Measurements from ENCODE around the gene DOCK9. TPM values are rescaled to one million over a fixed set of nuclear protein-coding genes. Genes with fewer than 3 reads are reported as not detected.

DOCK9 gene
- total RNA-seq, 1 donor from 2014 or later = 56.3 TPM

DNA sequence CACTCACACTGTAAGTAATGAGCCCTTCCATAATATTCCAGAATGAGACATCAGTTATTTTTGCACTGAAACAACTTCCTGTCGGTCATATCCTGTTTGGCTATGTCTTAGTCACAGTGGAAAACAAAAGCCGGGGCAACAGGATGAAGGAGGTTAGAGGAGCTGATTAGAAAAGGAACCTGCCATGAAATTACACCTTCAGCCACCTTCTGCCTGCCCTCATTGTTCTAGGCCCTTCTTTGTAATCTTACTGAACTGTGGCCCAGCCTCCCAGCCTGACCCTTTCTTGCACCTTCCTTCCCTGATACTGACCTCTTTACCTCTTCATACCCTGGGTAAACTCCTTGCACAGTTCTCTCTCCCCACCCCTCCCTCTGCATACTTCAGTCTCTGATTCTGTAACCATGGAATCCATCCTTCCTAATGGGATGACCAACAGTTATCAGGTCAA lies 67.3 kb downstream of the DOCK9 start:
- H3K4me2 ChIP-seq (ENCODE audit: low read length) = peak overlapping the region; percentile 74
- no peaks in the 10 kb centered on the region for H3K9me3 Mint-ChIP-seq (ENCODE audit: unreplicated experiment)
- peak; percentile 65 for FAIRE-seq
- H3K27ac Mint-ChIP-seq (ENCODE audit: unreplicated experiment) = peak overlapping the region; percentile 92
- TF ChIP-seq EZH2 (IDR thresholded peaks at IDR 0.05; ENCODE audit: insufficient read depth, low read length) = no peak
- TF ChIP-seq, protein P1, sequence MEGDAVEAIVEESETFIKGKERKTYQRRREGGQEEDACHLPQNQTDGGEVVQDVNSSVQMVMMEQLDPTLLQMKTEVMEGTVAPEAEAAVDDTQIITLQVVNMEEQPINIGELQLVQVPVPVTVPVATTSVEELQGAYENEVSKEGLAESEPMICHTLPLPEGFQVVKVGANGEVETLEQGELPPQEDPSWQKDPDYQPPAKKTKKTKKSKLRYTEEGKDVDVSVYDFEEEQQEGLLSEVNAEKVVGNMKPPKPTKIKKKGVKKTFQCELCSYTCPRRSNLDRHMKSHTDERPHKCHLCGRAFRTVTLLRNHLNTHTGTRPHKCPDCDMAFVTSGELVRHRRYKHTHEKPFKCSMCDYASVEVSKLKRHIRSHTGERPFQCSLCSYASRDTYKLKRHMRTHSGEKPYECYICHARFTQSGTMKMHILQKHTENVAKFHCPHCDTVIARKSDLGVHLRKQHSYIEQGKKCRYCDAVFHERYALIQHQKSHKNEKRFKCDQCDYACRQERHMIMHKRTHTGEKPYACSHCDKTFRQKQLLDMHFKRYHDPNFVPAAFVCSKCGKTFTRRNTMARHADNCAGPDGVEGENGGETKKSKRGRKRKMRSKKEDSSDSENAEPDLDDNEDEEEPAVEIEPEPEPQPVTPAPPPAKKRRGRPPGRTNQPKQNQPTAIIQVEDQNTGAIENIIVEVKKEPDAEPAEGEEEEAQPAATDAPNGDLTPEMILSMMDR (IDR thresholded peaks at IDR 0.05; ENCODE audit: insufficient read depth, low read depth, low read length) = no peak
- no peaks in the 10 kb centered on the region for H3K36me3 ChIP-seq (ENCODE audit: insufficient read depth, low read length)
- DNase-seq (ENCODE audit: low read depth) = peak; percentile 52
- H3K27me3 ChIP-seq (ENCODE audit: insufficient read depth, low read length) = no peaks in the 10 kb centered on the region
- H3K4me3 ChIP-seq (ENCODE audit: insufficient read depth, low read depth, low read length) = peak overlapping the region; percentile 15
- H4K20me1 ChIP-seq (ENCODE audit: insufficient read depth, low read length) = no peaks in the 10 kb centered on the region
- peaks cover 8% of the 10 kb centered on the region for H3K4me1 ChIP-seq (ENCODE audit: insufficient read depth, low read length)
- peak overlapping the region; percentile 71 for H2AFZ ChIP-seq (ENCODE audit: low read depth, low read length)
- H3K9ac ChIP-seq (ENCODE audit: low read length) = peak overlapping the region; percentile 4
- H3K79me2 ChIP-seq (ENCODE audit: insufficient read depth, low read length) = no peaks in the 10 kb centered on the region
- H3K27ac ChIP-seq (ENCODE audit: low read depth, low read length) = peak overlapping the region; percentile 62
- H3K36me3 Mint-ChIP-seq (ENCODE audit: low read depth, unreplicated experiment) = peaks cover 12% of the 10 kb centered on the region
- H3K4me1 Mint-ChIP-seq (ENCODE audit: low read depth, unreplicated experiment) = peaks cover 21% of the 10 kb centered on the region
- H3K9me3 ChIP-seq (ENCODE audit: insufficient read depth, low read depth, low read length) = no peaks in the 10 kb centered on the region
- no peak overlapping the region for H3K4me3 Mint-ChIP-seq (ENCODE audit: unreplicated experiment)
- H3K27me3 Mint-ChIP-seq (ENCODE audit: low read depth, unreplicated experiment) = no peaks in the 10 kb centered on the region

DNA sequence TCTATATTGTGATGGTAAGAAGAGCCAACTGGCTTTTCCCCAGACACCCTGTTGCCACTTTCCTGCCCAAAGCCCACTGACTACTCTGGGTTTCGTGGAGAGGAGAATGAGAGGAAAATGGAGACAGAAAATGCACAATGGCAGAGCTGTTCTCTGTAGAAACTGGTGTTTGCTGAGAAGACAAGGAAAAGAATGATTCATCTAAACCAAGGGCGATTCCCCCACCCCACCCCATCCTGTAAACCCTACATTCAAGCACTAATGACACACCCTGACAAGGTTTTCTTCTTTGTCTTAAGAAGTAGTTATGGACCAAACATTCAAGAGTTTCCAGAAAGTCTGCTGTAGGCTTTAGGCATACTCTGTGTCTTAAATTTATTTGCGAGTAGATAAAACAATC lies 68.8 kb downstream of the DOCK9 start:
- Histone ChIP-seq H3K27me3 (ENCODE audit: insufficient read depth, low read length) (no peaks in the 10 kb centered on the region), H2AFZ (ENCODE audit: low read depth, low read length) (no peak overlapping the region), H3K4me1 (ENCODE audit: insufficient read depth, low read length) (peaks cover 8% of the 10 kb centered on the region), H3K9me3 (ENCODE audit: insufficient read depth, low read depth, low read length) (no peaks in the 10 kb centered on the region), H3K4me3 (ENCODE audit: insufficient read depth, low read depth, low read length) (no peak overlapping the region), H4K20me1 (ENCODE audit: insufficient read depth, low read length) (no peaks in the 10 kb centered on the region), H3K4me2 (ENCODE audit: low read length) (peak overlapping the region; percentile 12), H3K9ac (ENCODE audit: low read length) (no peak overlapping the region), H3K36me3 (ENCODE audit: insufficient read depth, low read length) (no peaks in the 10 kb centered on the region), H3K27ac (ENCODE audit: low read depth, low read length) (no peak overlapping the region), H3K79me2 (ENCODE audit: insufficient read depth, low read length) (no peaks in the 10 kb centered on the region)
- peak overlapping the region; percentile 36 for H3K27ac Mint-ChIP-seq (ENCODE audit: unreplicated experiment)
- H3K9me3 Mint-ChIP-seq (ENCODE audit: unreplicated experiment) = no peaks in the 10 kb centered on the region
- FAIRE-seq (no peak), DNase-seq (ENCODE audit: low read depth) (no peak)
- H3K27me3 Mint-ChIP-seq (ENCODE audit: low read depth, unreplicated experiment) = no peaks in the 10 kb centered on the region
- H3K4me1 Mint-ChIP-seq (ENCODE audit: low read depth, unreplicated experiment) = peaks cover 19% of the 10 kb centered on the region
- TF ChIP-seq EZH2 (IDR thresholded peaks at IDR 0.05; ENCODE audit: insufficient read depth, low read length) = no peak
- TF ChIP-seq, protein P1 (IDR thresholded peaks at IDR 0.05; ENCODE audit: insufficient read depth, low read depth, low read length) = no peak
- no peak overlapping the region for H3K4me3 Mint-ChIP-seq (ENCODE audit: unreplicated experiment)
- H3K36me3 Mint-ChIP-seq (ENCODE audit: low read depth, unreplicated experiment) = peaks cover 10% of the 10 kb centered on the region

DNA sequence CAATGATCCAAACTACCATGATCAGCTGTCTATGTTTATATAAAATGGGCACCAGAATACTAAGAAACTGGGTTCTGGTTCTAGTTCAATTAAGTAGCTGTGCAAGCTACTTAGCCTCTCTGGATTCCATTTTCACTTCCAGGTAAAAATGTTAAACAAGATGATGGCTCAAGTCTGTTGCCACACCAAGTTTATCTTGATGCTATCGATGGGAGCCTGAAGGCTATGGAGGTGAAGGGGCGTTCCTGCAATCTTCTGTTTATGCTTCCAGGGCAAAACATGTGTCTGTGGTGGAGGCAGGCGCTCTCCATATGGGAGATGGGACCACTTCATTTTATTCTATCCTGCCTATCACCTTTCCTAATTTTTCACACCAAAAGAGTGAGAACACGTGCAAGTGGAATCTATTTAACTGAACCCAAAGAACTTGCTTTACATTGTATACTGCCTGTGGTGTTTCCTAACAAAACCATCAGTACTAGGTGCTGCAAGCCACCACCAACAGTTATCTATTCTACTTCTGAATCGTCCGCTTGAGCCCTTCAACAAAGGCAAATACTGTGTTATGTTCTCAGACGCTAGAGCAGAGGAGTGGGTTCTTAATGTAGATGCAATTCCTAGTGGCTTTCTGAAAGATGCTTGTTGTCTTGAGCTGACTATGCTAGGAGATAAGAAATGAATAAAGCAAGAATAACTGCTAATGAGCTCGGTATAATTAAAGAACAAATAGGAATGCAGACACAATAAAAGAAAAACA lies 70.9 kb downstream of the DOCK9 start:
- peaks cover 12% of the 10 kb centered on the region for H3K36me3 Mint-ChIP-seq (ENCODE audit: low read depth, unreplicated experiment)
- Histone ChIP-seq H2AFZ (ENCODE audit: low read depth, low read length) (no peak overlapping the region), H3K4me3 (ENCODE audit: insufficient read depth, low read depth, low read length) (no peak overlapping the region), H3K27ac (ENCODE audit: low read depth, low read length) (no peak overlapping the region), H4K20me1 (ENCODE audit: insufficient read depth, low read length) (no peaks in the 10 kb centered on the region), H3K79me2 (ENCODE audit: insufficient read depth, low read length) (no peaks in the 10 kb centered on the region), H3K4me1 (ENCODE audit: insufficient read depth, low read length) (peaks cover 8% of the 10 kb centered on the region), H3K9ac (ENCODE audit: low read length) (no peak overlapping the region), H3K4me2 (ENCODE audit: low read length) (no peak overlapping the region), H3K9me3 (ENCODE audit: insufficient read depth, low read depth, low read length) (no peaks in the 10 kb centered on the region), H3K36me3 (ENCODE audit: insufficient read depth, low read length) (no peaks in the 10 kb centered on the region), H3K27me3 (ENCODE audit: insufficient read depth, low read length) (no peaks in the 10 kb centered on the region)
- DNase-seq (ENCODE audit: low read depth) (no peak), FAIRE-seq (no peak)
- TF ChIP-seq, protein P1 (IDR thresholded peaks at IDR 0.05; ENCODE audit: insufficient read depth, low read depth, low read length) = no peak
- no peak for TF ChIP-seq EZH2 (IDR thresholded peaks at IDR 0.05; ENCODE audit: insufficient read depth, low read length)
- H3K9me3 Mint-ChIP-seq (ENCODE audit: unreplicated experiment) = no peaks in the 10 kb centered on the region
- no peak overlapping the region for H3K4me3 Mint-ChIP-seq (ENCODE audit: unreplicated experiment)
- H3K27me3 Mint-ChIP-seq (ENCODE audit: low read depth, unreplicated experiment) = no peaks in the 10 kb centered on the region
- no peak overlapping the region for H3K27ac Mint-ChIP-seq (ENCODE audit: unreplicated experiment)
- H3K4me1 Mint-ChIP-seq (ENCODE audit: low read depth, unreplicated experiment) = peaks cover 19% of the 10 kb centered on the region
